Gastrocnemius medialis (tissue), 4 donors: ENCODE measurements around the gene NPAS3.

Source experiments
- POLR2A ChIP-seq, 2 donors: fragments of 450-650 bp; IDR thresholded peaks; one replicate each; pipeline ENCODE4 v1.6.1; 2017; ENCODE audit warnings: antibody characterized with exemption in 2 of 2, mild to moderate bottlenecking in 2 of 2, moderate library complexity in 2 of 2
- TF ChIP-seq, protein P1 (sequence below), 5 experiments: fragments of 450-650 bp in 3 of 5; fragments of 200-600 bp in 2 of 5; sonication (generic) in 2 of 5; IDR thresholded peaks in 4 of 5; conservative IDR thresholded peaks in 1 of 5; 1 replicate in 4 of 5; 2 replicates in 1 of 5; pipeline ENCODE4 v1.5.1; 2016 to 2019; ENCODE audit warnings: antibody characterized with exemption in 5 of 5, mild to moderate bottlenecking in 3 of 5, moderate library complexity in 3 of 5

GRCh38 chr14:32906672-32907071, 32.0 kb upstream of the NPAS3 start:
- TF ChIP-seq POLR2A (IDR thresholded peaks at IDR 0.05), result no peak
- TF ChIP-seq, protein P1, sequence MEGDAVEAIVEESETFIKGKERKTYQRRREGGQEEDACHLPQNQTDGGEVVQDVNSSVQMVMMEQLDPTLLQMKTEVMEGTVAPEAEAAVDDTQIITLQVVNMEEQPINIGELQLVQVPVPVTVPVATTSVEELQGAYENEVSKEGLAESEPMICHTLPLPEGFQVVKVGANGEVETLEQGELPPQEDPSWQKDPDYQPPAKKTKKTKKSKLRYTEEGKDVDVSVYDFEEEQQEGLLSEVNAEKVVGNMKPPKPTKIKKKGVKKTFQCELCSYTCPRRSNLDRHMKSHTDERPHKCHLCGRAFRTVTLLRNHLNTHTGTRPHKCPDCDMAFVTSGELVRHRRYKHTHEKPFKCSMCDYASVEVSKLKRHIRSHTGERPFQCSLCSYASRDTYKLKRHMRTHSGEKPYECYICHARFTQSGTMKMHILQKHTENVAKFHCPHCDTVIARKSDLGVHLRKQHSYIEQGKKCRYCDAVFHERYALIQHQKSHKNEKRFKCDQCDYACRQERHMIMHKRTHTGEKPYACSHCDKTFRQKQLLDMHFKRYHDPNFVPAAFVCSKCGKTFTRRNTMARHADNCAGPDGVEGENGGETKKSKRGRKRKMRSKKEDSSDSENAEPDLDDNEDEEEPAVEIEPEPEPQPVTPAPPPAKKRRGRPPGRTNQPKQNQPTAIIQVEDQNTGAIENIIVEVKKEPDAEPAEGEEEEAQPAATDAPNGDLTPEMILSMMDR (IDR thresholded peaks at IDR 0.05 in 4 of 5, conservative IDR thresholded peaks at IDR 0.05 in 1 of 5), result no peak
